NCI-H774 (cell line): ENCODE measurements around the gene PYDC1.
"Not testable (repeated sequence)": the region's sequence is repeated elsewhere in the genome, so short reads cannot be mapped to it uniquely, and the experiment has no call there.

Experiments
- DNase-seq: peaks from one replicate; lab custom pipeline; 2025; lab: John Stamatoyannopoulos, UW

Gene PYDC1

GRCh38 chr16:31221357-31222160, 4.6 kb upstream of the PYDC1 start:
- DNase-seq, result no peak

- no peak for DNase-seq
Measured at GRCh38 chr16:31219154-31219741, 2.3 kb upstream of the PYDC1 start.

- no peak for DNase-seq
Measured at GRCh38 chr16:31217136-31217530, 198 bp upstream of the PYDC1 start.

DNA sequence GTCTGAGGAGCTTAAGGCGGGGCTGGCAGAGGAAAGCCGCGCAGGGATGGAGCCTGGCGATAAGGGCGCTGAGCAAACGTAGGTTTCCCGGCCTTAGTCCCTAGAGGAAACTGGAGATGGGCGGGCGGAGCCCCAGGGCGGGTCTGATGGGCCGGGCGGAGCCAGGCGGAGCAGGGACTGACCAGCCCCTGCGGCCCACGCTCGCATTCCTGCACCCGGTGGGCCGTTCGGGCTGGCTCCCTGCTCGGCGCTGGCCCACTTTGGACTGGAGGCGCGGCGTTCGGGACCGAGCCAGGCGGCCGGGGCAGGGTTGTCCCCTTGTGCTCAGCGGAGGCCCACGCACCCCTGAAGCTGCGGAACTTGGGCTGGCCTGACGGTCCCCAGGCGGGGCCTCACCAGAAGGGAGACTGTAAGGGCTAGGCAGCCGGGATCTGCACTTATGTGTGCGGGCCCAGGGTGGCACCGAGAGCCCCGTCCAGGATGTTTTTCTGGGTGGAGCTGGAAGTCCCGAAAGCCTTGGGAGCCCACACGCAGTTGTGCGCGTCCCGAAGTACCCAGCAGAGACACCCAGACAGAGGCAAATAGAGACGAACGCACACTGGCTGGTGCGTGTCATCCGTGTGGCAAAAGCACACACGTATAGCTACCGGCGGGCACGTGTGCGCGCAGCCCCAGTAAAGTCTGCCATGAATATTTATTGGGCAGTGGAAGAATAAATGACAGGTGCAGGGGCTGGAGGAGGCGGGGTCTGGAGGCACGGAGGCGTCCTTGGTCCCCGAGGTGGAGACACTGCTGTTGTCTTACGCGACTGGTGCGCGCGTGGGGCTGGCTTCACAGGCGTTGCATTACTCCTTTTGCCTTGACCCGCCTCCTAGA, 1.4 kb downstream of the PYDC1 start:
- DNase-seq, result no peak

- DNase-seq, result no peak
Measured at GRCh38 chr16:31214708-31215286, 2.1 kb downstream of the PYDC1 start.

GRCh38 chr16:31213877-31214707, 2.8 kb downstream of the PYDC1 start, which contains the start of gene TRIM72:
Gene TRIM72 (plus strand): TSS chr16:31214119. CDS start chr16:31214739, 620 bp downstream.
- no peak for DNase-seq

GRCh38 chr16:31213342-31213741, 3.6 kb downstream of the PYDC1 start:
- no peak for DNase-seq

- DNase-seq, result no peak
Measured at GRCh38 chr16:31206776-31207175, 10.2 kb downstream of the PYDC1 start.

DNA sequence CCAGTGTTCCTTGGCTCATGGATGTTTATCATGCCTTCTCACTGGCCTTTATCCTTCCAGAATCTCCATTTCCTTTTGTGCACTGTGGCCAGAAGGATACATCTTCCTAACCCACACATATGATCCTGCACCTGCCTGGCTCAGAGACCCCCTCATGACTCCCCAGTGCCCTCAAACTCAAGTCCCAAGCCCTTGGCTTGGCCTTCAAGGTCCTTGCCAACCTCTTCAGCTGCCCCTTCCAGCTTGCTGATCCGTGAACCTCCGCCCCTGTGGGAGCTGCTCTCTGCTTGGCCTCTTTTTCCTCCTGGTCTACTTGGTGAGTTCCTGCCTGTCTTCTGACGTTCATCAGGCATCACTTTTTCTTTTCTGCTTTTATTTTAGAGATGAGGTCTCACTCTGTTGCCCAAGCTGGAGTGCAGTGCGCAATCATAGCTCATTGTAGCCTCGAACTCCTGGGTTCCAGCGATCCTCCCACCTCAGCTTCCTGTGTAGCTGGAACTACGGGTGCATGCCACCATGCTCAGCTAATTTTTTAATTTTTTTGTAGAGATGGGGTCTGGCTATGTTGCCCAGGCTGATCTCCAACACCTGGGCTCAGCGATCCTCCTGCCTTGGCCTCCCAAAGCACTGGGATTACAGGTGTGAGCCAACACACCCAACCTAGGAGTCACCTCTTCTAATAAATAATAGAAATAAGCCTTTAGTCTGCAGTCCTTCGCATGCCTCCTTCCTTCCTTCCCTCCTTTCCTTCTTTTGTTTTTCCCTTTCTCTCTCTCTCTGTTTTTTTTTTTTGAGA, 11.9 kb downstream of the PYDC1 start:
- DNase-seq, result no peak

- DNase-seq, result no peak
Measured at GRCh38 chr16:31202414-31203375, 14.2 kb downstream of the PYDC1 start, which contains the start of gene PYCARD. Gene PYCARD (minus strand): TSS chr16:31202760. CDS start chr16:31202690, 70 bp downstream.

- DNase-seq, result no peak
Measured at GRCh38 chr16:31201582-31202413, 15.1 kb downstream of the PYDC1 start.

DNA sequence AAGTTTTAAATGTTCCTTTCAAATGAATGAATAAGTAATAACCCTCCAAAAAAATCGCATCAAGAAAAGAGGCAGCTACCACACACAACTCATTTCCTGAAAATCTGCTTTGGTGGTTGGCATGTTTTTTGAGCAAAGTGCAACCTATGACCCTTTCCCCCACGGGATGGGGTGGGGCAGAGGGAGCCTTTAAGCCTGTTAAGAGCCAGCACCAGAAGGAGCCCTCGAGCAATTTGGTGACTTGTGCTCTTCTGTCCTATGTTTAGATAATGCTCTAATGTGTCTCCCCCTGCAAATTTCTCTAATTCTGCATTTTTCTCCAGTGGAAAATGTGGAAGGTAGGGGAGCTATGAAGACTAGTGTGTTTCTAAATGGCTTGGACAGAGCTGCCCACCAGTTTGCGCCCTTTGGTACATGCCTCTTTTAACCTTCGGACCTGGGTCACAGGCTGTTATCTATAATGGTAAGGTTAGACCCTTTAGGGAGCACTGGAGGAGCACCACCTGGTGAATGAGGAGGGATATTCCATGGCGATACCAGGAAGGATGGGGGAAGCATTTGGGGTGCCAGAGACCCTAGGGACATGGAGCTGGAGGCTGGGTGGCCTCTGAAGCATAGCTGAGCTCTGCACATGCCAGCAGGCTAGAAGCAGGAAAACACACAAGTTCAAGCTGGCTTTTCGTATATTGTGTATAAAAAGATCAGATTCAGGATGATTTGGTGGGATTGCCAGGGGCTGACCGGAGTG, 15.9 kb downstream of the PYDC1 start:
- no peak for DNase-seq

DNA sequence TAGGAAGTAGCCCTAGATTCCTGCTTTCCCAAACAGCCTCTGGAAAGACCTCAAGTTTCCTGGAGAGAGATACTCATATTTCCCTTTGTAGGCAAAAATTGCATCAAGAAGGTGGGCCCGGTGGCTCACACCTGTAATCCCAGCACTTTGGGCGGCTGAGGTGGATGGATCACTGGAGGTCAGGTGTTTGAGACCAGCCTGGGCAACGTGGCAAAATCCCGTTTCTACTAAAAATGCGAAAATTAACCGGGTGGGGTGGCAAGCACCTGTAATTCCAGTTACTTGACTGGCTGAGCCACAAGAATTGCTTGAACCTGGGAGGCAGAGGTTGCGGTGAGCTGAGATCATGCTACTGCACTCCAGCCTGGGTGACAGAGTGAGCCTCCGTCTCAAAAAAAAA, 16.8 kb downstream of the PYDC1 start:
- not testable (repeated sequence) for DNase-seq

- no peak for DNase-seq
Measured at GRCh38 chr16:31199430-31200041, 17.4 kb downstream of the PYDC1 start.

DNA sequence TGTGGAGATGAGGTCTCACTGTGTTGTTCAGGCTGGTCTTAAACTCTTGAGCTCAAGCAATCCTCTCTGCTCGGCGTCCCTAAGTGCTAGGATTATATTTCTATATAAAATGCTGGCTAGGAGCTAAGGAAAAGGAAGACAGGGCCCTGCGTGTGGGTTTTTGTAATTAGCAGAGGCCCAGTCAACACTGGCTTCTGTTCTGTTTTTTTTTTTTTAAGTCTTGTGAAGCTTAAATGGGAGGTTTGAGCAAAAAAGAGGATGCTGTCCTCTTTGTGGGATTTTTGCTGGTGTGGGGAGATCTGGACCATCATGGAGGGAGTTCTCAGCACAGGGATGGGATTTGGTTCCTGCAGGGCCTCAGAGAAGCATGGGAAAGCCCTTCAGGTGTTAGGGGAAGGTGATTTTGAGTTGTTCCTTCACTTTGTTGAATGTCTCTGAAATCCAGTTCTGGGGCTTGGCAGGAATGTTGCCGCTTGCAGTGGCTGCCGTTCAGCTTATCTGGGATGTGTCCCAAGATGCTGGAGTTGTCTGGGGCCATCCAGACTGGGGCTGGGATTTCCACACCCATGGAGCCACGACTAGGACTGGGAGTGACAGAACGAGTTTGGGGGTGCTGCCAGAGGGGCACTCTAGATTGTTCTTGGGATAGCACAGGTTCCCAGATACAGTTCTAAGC, 18.6 kb downstream of the PYDC1 start:
- no peak for DNase-seq

GRCh38 chr16:31196324-31197088, 20.4 kb downstream of the PYDC1 start:
- no peak for DNase-seq
